Astrocyte of the spinal cord (primary cell): ENCODE data around the gene MVB12A.
A peak's percentile ranks its signal among the peaks of the same experiment; 100 is the strongest.

Experiments used
- DNase-seq: peaks from one replicate; pipeline ENCODE4 v3.0.0; 2011; ENCODE audit warnings: low read depth, low spot score
- H3K4me3 ChIP-seq: 2 replicates; pipeline ENCODE4 v1.5.1; 2011; ENCODE audit warnings: low read depth, mild to moderate bottlenecking, low read length, moderate library complexity
- CTCF ChIP-seq: IDR thresholded peaks from 2 replicates; pipeline ENCODE4 v1.5.1; 2012; ENCODE audit warnings: low read depth, mild to moderate bottlenecking, low read length, inconsistent platforms
- in situ Hi-C: cut with HindIII; loops from 2 replicates; pipeline ENCODE4 v1.10.0; 2017; ENCODE audit warnings: low sequenced_read_pairs

MVB12A gene

GRCh38 chr19:17415121-17415520, 4.7 kb upstream of the MVB12A start:
- no peak overlapping the region for H3K4me3 ChIP-seq
- no peak for TF ChIP-seq CTCF
- in situ Hi-C loops, result no loop called here
- DNase-seq, result no peak

GRCh38 chr19:17418710-17419109, 1.1 kb upstream of the MVB12A start:
- DNase-seq, result no peak
- no peak overlapping the region for H3K4me3 ChIP-seq
- in situ Hi-C loops, result no loop called here
- TF ChIP-seq CTCF, result no peak

- H3K4me3 ChIP-seq, result peak overlapping the region; percentile 44
- no peak for DNase-seq
- no peak for TF ChIP-seq CTCF
- in situ Hi-C loops, result no loop called here
Measured at GRCh38 chr19:17419154-17419620, 660 bp upstream of the MVB12A start.

- H3K4me3 ChIP-seq, result peak overlapping the region; percentile 79
- no peak for TF ChIP-seq CTCF
- DNase-seq, result peak; percentile 8
- in situ Hi-C loops, result no loop called here
Measured at GRCh38 chr19:17420475-17420924, 653 bp downstream of the MVB12A start.

GRCh38 chr19:17421942-17422341, 2.1 kb downstream of the MVB12A start:
- in situ Hi-C loops, result no loop called here
- no peak for TF ChIP-seq CTCF
- no peak for DNase-seq
- H3K4me3 ChIP-seq, result no peak overlapping the region

- DNase-seq, result no peak
- in situ Hi-C loops, result no loop called here
- no peak for TF ChIP-seq CTCF
- no peak overlapping the region for H3K4me3 ChIP-seq
Measured at GRCh38 chr19:17423429-17424208, 3.8 kb downstream of the MVB12A start.
